ENCODE results near the gene LPP.

LPP gene

GRCh38 chr3:188581365-188581764 lies 427.4 kb downstream of the LPP start:
- no peaks in the 10 kb centered on the region for H3K4me1 ChIP-seq
- no peaks in the 10 kb centered on the region for H3K9me3 ChIP-seq
- in situ Hi-C loops (cut with MboI; ENCODE audit: low sequenced_read_pairs): no loop called here
- DNase-seq (ENCODE audit: low spot score in 2 of 2): no peak
- H3K4me3 ChIP-seq: no peak overlapping the region
- no peaks in the 10 kb centered on the region for H3K36me3 ChIP-seq (replicated peaks)
- H3K27me3 ChIP-seq (ENCODE audit: low read depth): no peaks in the 10 kb centered on the region

GRCh38 chr3:188581792-188582191 lies 427.8 kb downstream of the LPP start:
- Histone ChIP-seq H3K4me1 (no peaks in the 10 kb centered on the region), H3K4me3 (no peak overlapping the region)
- in situ Hi-C loops (cut with MboI; ENCODE audit: low sequenced_read_pairs): no loop called here

GRCh38 chr3:188583341-188584161 lies 429.6 kb downstream of the LPP start:
- Histone ChIP-seq H3K4me1 (no peaks in the 10 kb centered on the region), H3K9me3 (no peaks in the 10 kb centered on the region), H3K27me3 (ENCODE audit: low read depth) (no peaks in the 10 kb centered on the region), H3K4me3 (no peak overlapping the region), H3K36me3 (replicated peaks) (no peaks in the 10 kb centered on the region)
- in situ Hi-C loops (cut with MboI; ENCODE audit: low sequenced_read_pairs): no loop called here
- no peak for DNase-seq (ENCODE audit: low spot score in 2 of 2)

More at GRCh38 chr3:188581792-188582191, 427.8 kb downstream of the LPP start:
- no peak for DNase-seq (ENCODE audit: low spot score in 2 of 2)
- no peaks in the 10 kb centered on the region for H3K27me3 ChIP-seq (ENCODE audit: low read depth)
- no peaks in the 10 kb centered on the region for H3K9me3 ChIP-seq
- no peaks in the 10 kb centered on the region for H3K36me3 ChIP-seq (replicated peaks)

- in situ Hi-C loops (cut with MboI; ENCODE audit: low sequenced_read_pairs): no loop called here
- H3K4me3 ChIP-seq: no peak overlapping the region
These were observed 430.2 kb downstream of the LPP start for GRCh38 chr3:188584162-188584529.

GRCh38 chr3:188584958-188585689 lies 431.2 kb downstream of the LPP start:
- Histone ChIP-seq H3K4me3 (no peak overlapping the region), H3K27me3 (ENCODE audit: low read depth) (no peaks in the 10 kb centered on the region), H3K4me1 (no peaks in the 10 kb centered on the region), H3K36me3 (replicated peaks) (no peaks in the 10 kb centered on the region), H3K9me3 (no peaks in the 10 kb centered on the region)
- DNase-seq (ENCODE audit: low spot score in 2 of 2): no peak
- in situ Hi-C loops (cut with MboI; ENCODE audit: low sequenced_read_pairs): no loop called here

More at GRCh38 chr3:188584162-188584529, 430.2 kb downstream of the LPP start:
- no peaks in the 10 kb centered on the region for H3K9me3 ChIP-seq
- H3K36me3 ChIP-seq (replicated peaks): no peaks in the 10 kb centered on the region
- H3K27me3 ChIP-seq (ENCODE audit: low read depth): no peaks in the 10 kb centered on the region
- no peak for DNase-seq (ENCODE audit: low spot score in 2 of 2)
- H3K4me1 ChIP-seq: no peaks in the 10 kb centered on the region

- no peak for DNase-seq (ENCODE audit: low spot score in 2 of 2)
- in situ Hi-C loops (cut with MboI; ENCODE audit: low sequenced_read_pairs): no loop called here
- H3K4me1 ChIP-seq: no peaks in the 10 kb centered on the region
- no peak overlapping the region for H3K4me3 ChIP-seq
- H3K9me3 ChIP-seq: no peaks in the 10 kb centered on the region
- H3K36me3 ChIP-seq (replicated peaks): no peaks in the 10 kb centered on the region
- H3K27me3 ChIP-seq (ENCODE audit: low read depth): no peaks in the 10 kb centered on the region
These were observed 435.1 kb downstream of the LPP start for GRCh38 chr3:188589071-188589470.

GRCh38 chr3:188589771-188590170 lies 435.8 kb downstream of the LPP start:
- Histone ChIP-seq H3K27me3 (ENCODE audit: low read depth) (no peaks in the 10 kb centered on the region), H3K9me3 (no peaks in the 10 kb centered on the region), H3K4me3 (no peak overlapping the region), H3K36me3 (replicated peaks) (no peaks in the 10 kb centered on the region), H3K4me1 (no peaks in the 10 kb centered on the region)
- in situ Hi-C loops (cut with MboI; ENCODE audit: low sequenced_read_pairs): no loop called here
- DNase-seq (ENCODE audit: low spot score in 2 of 2): no peak

- Histone ChIP-seq H3K4me3 (no peak overlapping the region), H3K4me1 (no peaks in the 10 kb centered on the region), H3K9me3 (no peaks in the 10 kb centered on the region), H3K27me3 (ENCODE audit: low read depth) (no peaks in the 10 kb centered on the region), H3K36me3 (replicated peaks) (no peaks in the 10 kb centered on the region)
- in situ Hi-C loops (cut with MboI; ENCODE audit: low sequenced_read_pairs): no loop called here
- DNase-seq (ENCODE audit: low spot score in 2 of 2): no peak
These were observed 436.6 kb downstream of the LPP start for GRCh38 chr3:188590557-188590956.

GRCh38 chr3:188594139-188594538 lies 440.2 kb downstream of the LPP start:
- in situ Hi-C loops (cut with MboI; ENCODE audit: low sequenced_read_pairs): no loop called here
- H3K36me3 ChIP-seq (replicated peaks): no peaks in the 10 kb centered on the region
- no peaks in the 10 kb centered on the region for H3K27me3 ChIP-seq (ENCODE audit: low read depth)
- H3K4me3 ChIP-seq: no peak overlapping the region
- no peak for DNase-seq (ENCODE audit: low spot score in 2 of 2)
- no peaks in the 10 kb centered on the region for H3K9me3 ChIP-seq
- H3K4me1 ChIP-seq: no peaks in the 10 kb centered on the region

- in situ Hi-C loops (cut with MboI; ENCODE audit: low sequenced_read_pairs): no loop called here
- Histone ChIP-seq H3K36me3 (replicated peaks) (no peaks in the 10 kb centered on the region), H3K4me3 (no peak overlapping the region), H3K9me3 (no peaks in the 10 kb centered on the region), H3K27me3 (ENCODE audit: low read depth) (no peaks in the 10 kb centered on the region), H3K4me1 (no peaks in the 10 kb centered on the region)
- DNase-seq (ENCODE audit: low spot score in 2 of 2): no peak
These were observed 442.0 kb downstream of the LPP start for GRCh38 chr3:188595890-188596376.

GRCh38 chr3:188598894-188599293 lies 444.9 kb downstream of the LPP start:
- H3K4me3 ChIP-seq: no peak overlapping the region
- in situ Hi-C loops (cut with MboI; ENCODE audit: low sequenced_read_pairs): no loop called here
- no peaks in the 10 kb centered on the region for H3K27me3 ChIP-seq (ENCODE audit: low read depth)
- H3K4me1 ChIP-seq: no peaks in the 10 kb centered on the region
- H3K36me3 ChIP-seq (replicated peaks): no peaks in the 10 kb centered on the region
- no peak for DNase-seq (ENCODE audit: low spot score in 2 of 2)
- no peaks in the 10 kb centered on the region for H3K9me3 ChIP-seq

GRCh38 chr3:188602111-188602510 lies 448.2 kb downstream of the LPP start:
- Histone ChIP-seq H3K4me3 (no peak overlapping the region), H3K27me3 (ENCODE audit: low read depth) (no peaks in the 10 kb centered on the region)
- in situ Hi-C loops (cut with MboI; ENCODE audit: low sequenced_read_pairs): no loop called here

GRCh38 chr3:188602620-188603019 lies 448.7 kb downstream of the LPP start:
- Histone ChIP-seq H3K4me1 (no peaks in the 10 kb centered on the region), H3K36me3 (replicated peaks) (no peaks in the 10 kb centered on the region), H3K4me3 (no peak overlapping the region), H3K27me3 (ENCODE audit: low read depth) (no peaks in the 10 kb centered on the region), H3K9me3 (no peaks in the 10 kb centered on the region)
- in situ Hi-C loops (cut with MboI; ENCODE audit: low sequenced_read_pairs): no loop called here
- no peak for DNase-seq (ENCODE audit: low spot score in 2 of 2)

More at GRCh38 chr3:188602111-188602510, 448.2 kb downstream of the LPP start:
- H3K9me3 ChIP-seq: no peaks in the 10 kb centered on the region
- no peak for DNase-seq (ENCODE audit: low spot score in 2 of 2)
- no peaks in the 10 kb centered on the region for H3K4me1 ChIP-seq
- no peaks in the 10 kb centered on the region for H3K36me3 ChIP-seq (replicated peaks)

GRCh38 chr3:188604651-188605050 lies 450.7 kb downstream of the LPP start:
- Histone ChIP-seq H3K27me3 (ENCODE audit: low read depth) (no peaks in the 10 kb centered on the region), H3K4me3 (no peak overlapping the region), H3K4me1 (no peaks in the 10 kb centered on the region), H3K9me3 (no peaks in the 10 kb centered on the region), H3K36me3 (replicated peaks) (no peaks in the 10 kb centered on the region)
- in situ Hi-C loops (cut with MboI; ENCODE audit: low sequenced_read_pairs): no loop called here
- no peak for DNase-seq (ENCODE audit: low spot score in 2 of 2)

Data from HAP-1 (cell line).